Embryonic facial prominence (tissue), 1 donor: ENCODE results near the gene CEP95.

Experiments
- DNase-seq: peaks from one replicate; pipeline ENCODE4 v3.0.0-alpha.2; 2016; ENCODE audit errors: extremely low spot score

Gene CEP95

GRCh38 chr17:64515829-64516228 is 9.1 kb downstream of the CEP95 start:
- DNase-seq: no peak

- DNase-seq: no peak
Measured at GRCh38 chr17:64519601-64520000, 12.8 kb downstream of the CEP95 start.

DNA sequence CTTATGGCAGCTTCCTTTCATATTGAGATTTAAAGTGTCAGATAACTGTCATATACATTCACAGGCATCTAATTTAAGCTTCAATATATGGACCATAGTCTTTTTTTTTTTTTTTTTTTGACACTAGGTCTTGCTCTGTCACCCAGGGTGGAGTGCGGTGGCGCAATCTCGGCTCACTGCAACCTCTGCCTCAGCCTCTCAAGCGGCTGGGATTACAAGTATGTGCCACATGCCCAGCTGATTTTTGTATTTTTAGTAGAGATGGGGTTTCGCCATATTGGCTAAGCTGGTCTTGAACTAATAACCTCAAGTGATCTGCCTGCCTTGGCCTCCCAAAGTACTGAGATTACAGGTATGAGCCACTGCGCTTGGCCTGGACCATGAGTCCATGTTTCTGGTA is 13.6 kb downstream of the CEP95 start:
- no peak for DNase-seq

DNA sequence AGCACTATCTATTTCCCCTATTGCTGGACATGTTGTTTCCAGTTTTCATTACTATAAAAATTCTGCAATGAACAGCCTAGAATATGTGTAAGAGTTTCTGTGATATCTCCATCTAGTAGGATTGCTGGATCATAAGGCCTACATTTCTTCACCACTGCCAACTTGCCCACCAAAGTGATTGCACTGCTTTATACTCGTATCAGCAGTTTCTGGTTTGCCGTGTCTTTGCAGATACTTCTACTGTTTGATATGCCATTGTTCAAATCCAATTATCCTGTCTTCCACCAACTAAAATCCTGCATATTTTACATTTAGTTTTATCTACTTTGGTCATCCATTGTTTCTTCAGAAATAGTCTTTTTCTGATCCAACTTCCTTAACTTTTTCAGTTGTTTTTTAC is 21.1 kb downstream of the CEP95 start:
- DNase-seq: no peak

GRCh38 chr17:64529221-64529620 is 22.4 kb downstream of the CEP95 start:
- DNase-seq: no peak

DNA sequence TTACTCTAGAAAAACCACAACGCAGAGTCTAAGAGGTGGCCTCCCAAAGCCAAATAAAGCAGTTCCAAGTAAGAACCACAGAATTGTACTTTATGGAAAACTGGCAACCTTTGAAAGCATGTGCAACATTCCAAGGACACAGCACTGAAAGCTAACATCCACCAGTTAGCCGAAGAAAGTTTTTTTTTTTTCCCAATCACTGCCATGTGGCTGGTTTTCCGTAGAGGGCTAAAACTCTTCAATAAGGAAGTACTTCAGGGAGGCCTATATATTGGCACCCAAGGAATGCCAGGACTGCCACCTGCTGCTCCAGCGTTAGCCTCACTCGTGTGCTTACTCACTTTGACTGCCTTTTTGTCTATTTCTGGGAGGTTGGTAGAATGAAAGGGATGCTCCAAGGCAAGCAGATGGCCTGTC is 25.2 kb downstream of the CEP95 start:
- DNase-seq: no peak

DNA sequence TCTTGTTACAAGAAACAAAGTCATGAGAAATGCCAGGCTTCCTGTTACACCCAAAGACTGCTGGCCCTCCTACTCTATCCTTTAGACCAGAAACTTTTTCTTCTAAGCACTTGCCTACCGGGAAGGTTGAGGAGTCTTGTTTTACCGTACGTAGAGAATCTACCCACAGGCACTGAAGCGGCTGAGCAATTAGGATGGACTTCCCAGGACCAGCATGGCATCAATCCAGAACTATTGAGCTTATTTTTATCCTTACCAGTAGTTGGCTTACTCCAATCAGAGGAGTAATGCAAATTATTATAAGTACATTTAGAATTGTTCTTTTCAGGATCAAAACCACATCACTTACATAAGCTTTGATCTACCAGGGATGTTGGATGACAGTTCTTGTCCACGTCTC is 25.6 kb downstream of the CEP95 start:
- DNase-seq: no peak

DNA sequence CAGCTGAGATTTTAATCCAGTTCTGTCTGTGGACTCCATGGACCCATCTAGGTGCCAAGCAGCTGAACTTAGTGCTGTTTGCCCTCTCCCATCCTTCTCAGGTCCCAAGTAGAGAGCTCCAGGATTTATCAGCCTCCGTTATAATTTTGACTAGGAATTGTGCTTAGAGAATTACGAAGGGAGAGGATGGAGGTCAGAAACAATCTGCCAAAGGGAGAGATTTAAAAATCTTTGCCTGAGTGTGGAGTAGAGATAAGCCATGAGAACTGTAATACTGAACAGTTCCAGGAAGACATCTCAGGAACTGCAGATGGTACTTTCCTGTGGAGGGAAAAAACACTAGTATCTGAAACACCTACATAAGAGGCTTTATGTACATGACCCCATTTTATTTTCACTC is 27.0 kb downstream of the CEP95 start:
- no peak for DNase-seq

DNA sequence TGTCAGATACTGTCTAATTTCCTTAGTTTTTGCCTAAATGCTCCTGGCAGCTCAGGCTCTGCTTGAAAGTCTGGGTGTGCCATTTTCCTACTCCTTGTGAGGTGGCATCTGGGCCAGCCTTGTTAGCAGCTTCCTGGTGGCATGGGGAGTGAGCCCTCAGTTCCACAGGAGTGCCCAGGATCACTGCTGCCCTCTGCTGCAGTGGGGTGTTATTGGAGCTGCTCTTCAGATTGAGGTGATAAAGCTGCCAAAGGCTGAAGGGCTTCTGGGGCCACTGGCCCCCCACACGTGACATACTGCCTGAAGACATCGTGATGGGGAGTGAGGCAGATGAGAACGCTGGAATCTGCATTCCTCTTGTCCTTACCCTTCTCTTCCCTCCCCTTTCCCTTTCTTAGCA is 27.4 kb downstream of the CEP95 start:
- DNase-seq: no peak

DNA sequence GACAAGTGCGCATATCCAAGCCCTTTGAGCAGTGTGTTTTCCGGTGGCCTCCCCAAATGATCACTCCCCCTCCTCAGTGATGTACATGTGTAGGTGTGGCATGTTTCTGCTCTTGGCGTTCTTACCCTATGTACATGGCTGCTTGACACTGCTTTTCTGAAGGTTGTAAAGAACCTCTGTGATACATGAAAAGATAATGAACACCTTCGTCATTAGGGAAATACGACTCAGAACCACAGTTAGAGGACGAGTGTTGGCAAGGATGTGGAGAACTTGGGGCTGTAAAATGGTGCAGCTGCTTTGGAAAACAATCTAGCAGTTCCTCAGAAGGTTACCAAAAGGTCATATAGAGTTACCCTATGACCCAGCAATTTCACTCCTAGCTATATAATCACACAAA is 28.6 kb downstream of the CEP95 start:
- no peak for DNase-seq

DNA sequence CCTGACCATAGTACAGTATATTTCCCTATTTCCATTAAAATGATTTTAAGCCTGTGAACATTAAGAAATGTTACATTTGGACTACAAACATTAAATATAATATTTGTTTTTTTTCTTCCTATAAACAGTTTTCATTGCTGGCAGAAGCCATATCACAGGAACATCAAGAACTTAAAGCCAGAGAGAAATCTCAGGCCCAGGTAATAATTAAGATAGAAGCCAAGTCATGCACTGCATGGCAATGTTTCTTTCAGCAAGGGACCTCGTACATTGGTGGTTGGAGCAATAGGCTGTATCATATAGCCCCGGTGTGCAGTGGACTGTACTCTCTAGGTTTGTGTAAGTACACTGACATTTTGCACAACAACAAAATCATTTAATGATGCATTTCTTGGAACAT is 30.1 kb downstream of the CEP95 start:
- DNase-seq: no peak

DNA sequence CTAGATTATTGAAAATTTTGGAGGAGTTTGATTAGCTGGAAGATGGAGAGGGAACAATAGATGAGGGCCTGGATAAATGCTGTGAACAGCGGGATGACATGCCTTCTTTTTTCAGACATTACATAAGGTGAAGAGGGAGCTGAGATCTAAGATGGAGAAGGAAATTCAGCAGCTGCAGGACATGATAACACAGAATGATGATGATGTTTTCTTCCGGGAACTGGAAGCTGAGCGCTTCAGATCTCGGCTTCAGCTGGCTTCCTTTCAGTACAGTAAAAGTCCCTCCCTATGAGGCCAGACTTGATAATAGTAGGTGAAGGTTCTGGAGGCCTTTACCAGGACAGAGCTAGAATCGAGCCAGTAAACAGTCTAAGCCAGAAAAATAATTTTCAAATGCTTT is 30.7 kb downstream of the CEP95 start:
- DNase-seq: no peak

DNA sequence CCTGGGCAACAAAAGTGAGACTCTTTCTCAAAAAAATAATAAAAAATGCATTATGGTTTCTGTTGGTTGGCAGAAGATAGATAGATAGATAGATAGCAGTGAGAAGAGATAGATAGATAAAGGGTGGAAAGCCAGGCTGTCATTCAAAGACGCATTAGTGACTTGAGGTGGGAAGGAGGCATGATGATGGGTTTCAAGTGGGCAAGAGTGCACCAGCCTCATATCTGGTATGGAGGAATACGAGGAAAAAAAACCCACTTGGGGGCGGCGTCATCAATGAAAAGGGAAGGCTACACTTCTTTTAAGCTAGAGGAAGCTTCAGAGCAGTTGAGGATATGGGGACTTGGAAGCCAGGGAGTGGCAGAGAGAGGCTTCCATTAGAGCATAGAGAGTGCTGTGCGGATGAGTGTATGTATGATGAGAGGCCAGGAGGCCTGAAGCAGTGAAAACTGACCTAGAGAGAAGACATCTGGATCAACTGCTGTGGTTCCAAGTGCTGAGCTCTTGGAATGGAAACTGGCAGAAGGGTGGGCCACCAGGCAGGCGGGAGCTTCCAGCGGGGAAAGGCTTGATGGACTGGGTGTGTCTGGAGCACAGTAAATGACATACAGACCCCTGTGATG is 31.8 kb downstream of the CEP95 start:
- no peak for DNase-seq

GRCh38 chr17:64540118-64540776 is 33.5 kb downstream of the CEP95 start:
- DNase-seq: no peak

DNA sequence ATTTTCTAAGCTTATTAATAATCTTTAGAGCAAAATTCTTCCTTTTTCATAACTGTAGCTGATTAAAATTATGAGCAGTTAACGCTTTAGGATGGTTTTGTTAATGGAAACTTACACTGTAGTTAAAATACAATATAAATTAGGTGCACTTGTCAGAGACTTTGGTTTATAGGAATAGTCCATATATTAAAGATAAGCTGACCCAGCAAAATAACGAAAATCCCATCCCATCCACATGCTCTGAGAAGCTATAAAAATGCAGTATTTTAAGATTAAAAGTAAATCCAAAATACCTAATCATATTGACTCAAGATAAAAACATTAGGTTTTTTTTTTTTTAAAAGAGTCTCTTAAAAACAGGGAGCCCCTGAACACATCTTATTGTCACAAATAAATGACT is 38.0 kb downstream of the CEP95 start:
- DNase-seq: no peak

GRCh38 chr17:64546716-64547115 is 39.9 kb downstream of the CEP95 start:
- no peak for DNase-seq

- DNase-seq: no peak
Measured at GRCh38 chr17:64547319-64547718, 40.5 kb downstream of the CEP95 start.

DNA sequence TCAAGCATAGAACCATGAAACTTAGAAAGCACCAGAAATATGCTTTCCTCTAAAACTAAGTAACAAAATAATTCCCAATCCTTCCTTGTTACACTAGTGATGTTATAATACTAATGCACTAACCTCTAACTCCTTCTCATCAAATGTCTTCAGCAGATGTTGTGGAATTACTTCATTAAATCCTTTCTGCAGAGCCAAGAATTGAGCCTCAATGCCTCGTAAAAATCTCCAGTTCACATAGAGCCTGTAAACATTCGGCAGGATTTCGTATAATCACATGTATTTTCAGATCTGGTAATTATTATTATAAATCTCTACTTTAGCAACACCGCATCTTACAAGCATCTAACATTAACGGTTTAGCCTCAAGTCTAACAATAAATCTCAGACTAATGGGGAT is 44.7 kb downstream of the CEP95 start:
- no peak for DNase-seq

DNA sequence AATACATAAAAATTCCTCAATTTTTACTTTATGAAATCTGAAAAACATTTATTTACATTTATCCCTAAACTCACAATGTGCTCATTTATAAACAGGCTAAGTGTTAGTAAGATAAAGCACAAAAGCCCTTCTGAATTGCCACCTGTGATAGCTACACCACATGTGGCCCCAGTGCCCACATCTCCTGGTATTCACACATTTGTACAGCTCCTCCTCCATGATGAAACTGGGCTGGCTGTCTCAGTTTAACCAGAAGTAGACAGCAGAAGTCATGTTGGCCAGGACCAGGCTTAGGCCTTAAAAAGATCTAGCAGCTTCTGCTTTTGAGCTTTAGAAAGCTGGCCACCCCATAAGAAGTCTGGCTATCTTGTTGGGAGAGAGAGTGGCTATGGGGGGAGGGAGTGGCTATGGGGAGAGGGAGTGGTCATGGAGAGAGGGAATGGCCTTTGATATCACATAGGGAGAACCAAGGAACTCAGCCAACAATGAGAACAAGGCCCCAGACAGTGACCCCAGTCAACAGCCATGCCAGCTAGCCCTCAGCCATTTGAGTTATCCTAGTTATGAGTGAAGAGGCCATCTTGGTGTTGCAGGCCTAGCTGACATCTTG is 47.4 kb downstream of the CEP95 start:
- no peak for DNase-seq

GRCh38 chr17:64555281-64555680 is 48.5 kb downstream of the CEP95 start:
- DNase-seq: no peak

GRCh38 chr17:64564098-64564497 is 57.3 kb downstream of the CEP95 start:
- DNase-seq: no peak

- no peak for DNase-seq
Measured at GRCh38 chr17:64565563-64565962, 58.8 kb downstream of the CEP95 start.

DNA sequence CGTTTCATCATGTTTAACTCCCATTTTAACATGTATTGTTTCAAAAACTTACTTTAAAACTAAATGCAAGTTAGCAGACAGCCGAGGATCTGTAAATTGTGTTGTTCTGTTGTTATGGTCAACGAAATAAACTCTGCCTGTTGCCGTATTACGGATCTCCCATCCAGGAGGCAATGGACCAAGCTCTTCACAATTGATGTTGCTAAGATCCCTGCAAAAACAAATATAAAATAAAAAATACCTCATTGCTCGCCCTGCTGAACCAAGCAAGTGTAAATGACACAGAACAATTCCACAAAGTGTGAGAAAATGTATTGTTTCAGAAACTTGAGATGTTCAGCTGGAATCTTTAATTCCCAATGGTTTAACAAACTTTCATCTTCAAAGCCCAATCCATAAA is 65.0 kb downstream of the CEP95 start:
- no peak for DNase-seq
